ENCODE data around the gene SREBF2.

DNA sequence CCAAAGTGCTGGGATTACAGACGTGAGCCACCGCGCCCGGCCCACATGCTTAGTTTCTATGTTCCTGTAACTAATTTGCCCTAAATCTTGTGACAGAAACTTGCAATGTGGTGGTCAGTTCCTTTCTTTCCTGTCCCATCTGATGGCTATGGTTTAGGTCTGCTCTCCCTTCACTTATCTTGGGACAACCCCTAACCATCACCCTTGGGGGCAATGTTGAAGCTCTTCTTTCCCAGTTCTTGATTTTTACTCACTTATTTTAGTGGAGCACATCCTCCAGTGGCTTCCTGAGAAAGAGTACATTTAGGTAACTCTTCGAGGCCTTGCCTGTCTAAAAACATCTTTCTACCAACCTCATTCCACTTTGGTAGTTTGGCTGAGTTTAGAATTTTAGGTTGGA lies 7.3 kb downstream of the SREBF2 start:
- TF ChIP-seq CTCF (IDR thresholded peaks at IDR 0.05) = no peak
- no peak for TF ChIP-seq POLR2A (IDR thresholded peaks at IDR 0.05)
- no peak for TF ChIP-seq EP300 (IDR thresholded peaks at IDR 0.05)
